ENCODE results near the gene INS.

DNA sequence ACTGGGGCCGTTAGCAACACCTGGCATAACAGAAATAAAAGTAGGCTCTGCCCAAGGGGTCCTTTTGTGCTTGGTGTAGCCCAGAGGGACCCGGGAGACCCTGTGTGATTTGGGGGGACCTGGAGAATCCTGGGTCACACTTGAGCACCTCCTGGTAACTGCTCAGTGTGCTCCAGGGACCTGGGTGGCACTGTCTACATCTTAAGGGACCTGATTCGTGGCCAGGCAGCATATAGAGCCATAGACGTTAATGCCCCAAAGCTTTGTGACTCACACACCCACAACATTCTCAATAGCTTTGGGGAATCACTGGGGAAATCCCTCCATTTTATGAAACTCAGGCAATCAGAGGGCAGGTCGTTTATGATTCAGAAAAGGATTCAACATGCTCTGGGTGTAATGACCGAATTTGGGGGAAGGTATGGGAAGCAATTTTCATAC lies 18.2 kb downstream of the INS start:
- TF ChIP-seq, protein P1, sequence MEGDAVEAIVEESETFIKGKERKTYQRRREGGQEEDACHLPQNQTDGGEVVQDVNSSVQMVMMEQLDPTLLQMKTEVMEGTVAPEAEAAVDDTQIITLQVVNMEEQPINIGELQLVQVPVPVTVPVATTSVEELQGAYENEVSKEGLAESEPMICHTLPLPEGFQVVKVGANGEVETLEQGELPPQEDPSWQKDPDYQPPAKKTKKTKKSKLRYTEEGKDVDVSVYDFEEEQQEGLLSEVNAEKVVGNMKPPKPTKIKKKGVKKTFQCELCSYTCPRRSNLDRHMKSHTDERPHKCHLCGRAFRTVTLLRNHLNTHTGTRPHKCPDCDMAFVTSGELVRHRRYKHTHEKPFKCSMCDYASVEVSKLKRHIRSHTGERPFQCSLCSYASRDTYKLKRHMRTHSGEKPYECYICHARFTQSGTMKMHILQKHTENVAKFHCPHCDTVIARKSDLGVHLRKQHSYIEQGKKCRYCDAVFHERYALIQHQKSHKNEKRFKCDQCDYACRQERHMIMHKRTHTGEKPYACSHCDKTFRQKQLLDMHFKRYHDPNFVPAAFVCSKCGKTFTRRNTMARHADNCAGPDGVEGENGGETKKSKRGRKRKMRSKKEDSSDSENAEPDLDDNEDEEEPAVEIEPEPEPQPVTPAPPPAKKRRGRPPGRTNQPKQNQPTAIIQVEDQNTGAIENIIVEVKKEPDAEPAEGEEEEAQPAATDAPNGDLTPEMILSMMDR (IDR thresholded peaks at IDR 0.05) = no peak
- TF ChIP-seq POLR2AphosphoS5 (IDR thresholded peaks at IDR 0.05) (no peak), POLR2A (IDR thresholded peaks at IDR 0.05) (no peak)

Measured in prostate gland (tissue), 2 donors.